Subcutaneous abdominal adipose tissue (tissue), 5 donors: ENCODE measurements around the gene PTPN4.
"Not testable (repeated sequence)": the region's sequence is repeated elsewhere in the genome, so short reads cannot be mapped to it uniquely, and the experiment has no call there.

Experiments
- H3K27ac ChIP-seq: one replicate; pipeline ENCODE4 v1.7.0; 2013; ENCODE audit warnings: low read depth, mild to moderate bottlenecking, inconsistent platforms, low read length, moderate library complexity
- H3K27me3 ChIP-seq, 5 donors: one replicate each; pipeline ENCODE4 v1.7.0; 2013; ENCODE audit warnings: low read length in 5 of 5, inconsistent platforms in 1 of 5; ENCODE audit not compliant: control insufficient read depth in 5 of 5, insufficient read depth in 4 of 5
- H3K36me3 ChIP-seq, 5 donors: one replicate each; pipeline ENCODE4 v1.7.0; 2013; ENCODE audit warnings: low read length in 5 of 5; ENCODE audit not compliant: control insufficient read depth in 5 of 5, insufficient read depth in 5 of 5
- H3K4me1 ChIP-seq, 5 donors: one replicate each; pipeline ENCODE4 v1.7.0; 2013; ENCODE audit warnings: low read length in 5 of 5, mild to moderate bottlenecking in 3 of 5, moderate library complexity in 1 of 5; ENCODE audit not compliant: control insufficient read depth in 5 of 5, insufficient read depth in 5 of 5
- H3K4me3 ChIP-seq, 5 donors: one replicate each; pipeline ENCODE4 v1.7.0; 2013; ENCODE audit warnings: low read length in 5 of 5, low read depth in 1 of 5
- H3K9ac ChIP-seq, 5 donors: one replicate each; pipeline ENCODE4 v1.7.0; 2013; ENCODE audit warnings: low read length in 5 of 5, mild to moderate bottlenecking in 4 of 5, moderate library complexity in 3 of 5
- H3K9me3 ChIP-seq, 5 donors: one replicate each; pipeline ENCODE4 v1.7.0; 2013; ENCODE audit warnings: low read length in 5 of 5; ENCODE audit not compliant: control insufficient read depth in 5 of 5
- donor health status: healthy.
- donor health status: healthy.
- donor health status: healthy.
- donor health status: healthy.
- donor health status: healthy.

PTPN4 gene

DNA sequence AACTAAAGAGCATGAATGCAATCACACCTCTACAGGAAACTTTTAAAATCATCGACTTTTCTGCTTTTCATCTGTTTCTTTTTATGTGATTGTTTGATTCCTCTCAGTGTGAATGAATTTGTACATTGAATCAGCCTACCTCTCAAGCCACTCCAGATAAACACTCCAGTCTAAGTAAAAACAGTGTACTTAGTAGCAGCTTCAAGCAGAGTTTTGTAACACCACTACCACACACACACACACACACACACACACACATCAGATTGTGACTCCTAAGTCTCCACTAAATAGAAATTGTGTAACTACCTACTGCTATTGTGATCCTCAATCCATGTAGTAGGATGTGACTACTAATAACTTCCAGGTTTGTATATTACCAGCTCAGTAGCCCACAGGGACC, 187.8 kb downstream of the PTPN4 start:
- peaks cover 8 to 35% (median 14%) of the 10 kb centered on the region in 5 donors for H3K36me3 ChIP-seq
- peaks cover 0 to 8% (median 0%) of the 10 kb centered on the region in 5 donors for H3K4me1 ChIP-seq
- no peaks in the 10 kb centered on the region for H3K9me3 ChIP-seq
- H3K4me3 ChIP-seq: no peak overlapping the region
- H3K9ac ChIP-seq: no peak overlapping the region
- no peak overlapping the region for H3K27ac ChIP-seq
- H3K27me3 ChIP-seq: no peaks in the 10 kb centered on the region

- no peak overlapping the region for H3K9ac ChIP-seq
- peaks cover 0 to 8% (median 0%) of the 10 kb centered on the region in 5 donors for H3K4me1 ChIP-seq
- H3K36me3 ChIP-seq: peaks cover 16 to 50% (median 27%) of the 10 kb centered on the region in 5 donors
- H3K9me3 ChIP-seq: no peaks in the 10 kb centered on the region
- no peaks in the 10 kb centered on the region for H3K27me3 ChIP-seq
- H3K27ac ChIP-seq: no peak overlapping the region
- H3K4me3 ChIP-seq: no peak overlapping the region
Measured at GRCh38 chr2:119950966-119951365, 191.2 kb downstream of the PTPN4 start.

GRCh38 chr2:119958670-119959268, 199.0 kb downstream of the PTPN4 start:
- Histone ChIP-seq H3K9me3 (no peaks in the 10 kb centered on the region), H3K4me1 (peaks cover 0 to 10% (median 0%) of the 10 kb centered on the region in 5 donors), H3K27me3 (no peaks in the 10 kb centered on the region), H3K27ac (no peak overlapping the region), H3K4me3 (no peak overlapping the region), H3K9ac (no peak overlapping the region), H3K36me3 (peaks cover 15 to 54% (median 23%) of the 10 kb centered on the region in 5 donors)

DNA sequence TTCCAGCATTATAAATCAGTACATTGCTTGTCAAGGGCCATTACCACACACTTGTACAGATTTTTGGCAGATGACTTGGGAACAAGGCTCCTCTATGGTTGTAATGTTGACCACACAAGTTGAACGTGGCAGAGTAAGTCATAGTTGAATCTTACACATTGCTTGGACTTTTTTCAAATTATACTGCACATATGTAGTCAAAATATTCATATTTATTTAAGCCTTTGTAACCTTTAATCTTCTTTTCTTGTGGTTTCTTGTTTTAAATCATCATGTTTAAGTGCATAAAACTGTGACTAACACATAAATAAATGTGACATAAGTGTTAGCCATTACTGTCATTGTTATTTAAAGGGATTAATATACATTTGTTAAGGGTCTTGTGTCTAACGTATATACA, 201.1 kb downstream of the PTPN4 start:
- Histone ChIP-seq H3K9me3 (no peaks in the 10 kb centered on the region), H3K4me3 (no peak overlapping the region), H3K36me3 (peaks cover 8 to 60% (median 26%) of the 10 kb centered on the region in 5 donors)

DNA sequence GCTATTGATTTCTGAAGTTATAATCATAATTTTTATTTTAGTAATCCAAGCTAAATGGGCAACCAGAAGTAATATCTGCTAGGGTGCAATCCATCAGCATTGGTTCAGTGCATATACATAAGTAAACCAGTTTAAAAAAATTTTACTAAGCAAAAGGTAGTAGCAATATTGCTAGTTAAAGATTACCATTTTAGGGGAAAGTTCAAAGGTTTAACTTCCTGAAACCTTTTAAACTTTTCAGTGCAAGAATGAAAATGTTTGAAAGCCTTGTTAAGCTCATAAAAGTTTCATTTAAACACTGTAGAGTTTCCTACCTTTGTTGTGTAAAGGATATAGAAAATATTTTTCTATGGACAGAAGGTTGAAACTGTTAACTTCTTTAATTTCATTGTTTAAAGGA, 222.2 kb downstream of the PTPN4 start:
- Histone ChIP-seq H3K27ac (no peak overlapping the region), H3K9ac (no peak overlapping the region), H3K27me3 (no peaks in the 10 kb centered on the region), H3K36me3 (peaks cover 0 to 15% (median 8%) of the 10 kb centered on the region in 5 donors), H3K4me1 (no peaks in the 10 kb centered on the region), H3K9me3 (no peaks in the 10 kb centered on the region), H3K4me3 (no peak overlapping the region)

More for the DNA sequence above, 201.1 kb downstream of the PTPN4 start:
- no peak overlapping the region for H3K9ac ChIP-seq
- no peaks in the 10 kb centered on the region for H3K27me3 ChIP-seq
- no peak overlapping the region for H3K27ac ChIP-seq
- peaks cover 0 to 10% (median 0%) of the 10 kb centered on the region in 5 donors for H3K4me1 ChIP-seq

DNA sequence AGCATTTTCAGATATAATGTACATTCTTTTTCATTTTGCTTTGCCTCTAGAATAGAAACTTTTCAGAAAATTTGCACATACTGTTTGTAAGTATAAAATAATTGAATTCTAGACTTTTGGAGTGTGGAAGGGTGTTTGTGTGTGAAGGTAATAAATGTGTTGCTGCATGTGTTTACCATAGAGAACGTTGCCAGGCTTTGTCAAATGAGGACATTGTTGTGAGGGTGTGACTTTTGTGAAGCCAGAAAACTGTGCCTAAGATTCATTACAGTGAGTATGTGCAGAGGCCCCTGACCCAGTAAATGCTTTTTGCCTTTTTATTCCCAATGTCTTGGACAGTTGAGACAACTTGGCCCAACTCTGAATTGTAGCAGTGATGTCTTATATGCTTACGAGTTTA, 222.8 kb downstream of the PTPN4 start:
- Histone ChIP-seq H3K27me3 (no peaks in the 10 kb centered on the region), H3K4me3 (no peak overlapping the region), H3K36me3 (peaks cover 0 to 11% (median 3%) of the 10 kb centered on the region in 5 donors), H3K27ac (no peak overlapping the region), H3K4me1 (no peaks in the 10 kb centered on the region), H3K9me3 (no peaks in the 10 kb centered on the region), H3K9ac (no peak overlapping the region)

DNA sequence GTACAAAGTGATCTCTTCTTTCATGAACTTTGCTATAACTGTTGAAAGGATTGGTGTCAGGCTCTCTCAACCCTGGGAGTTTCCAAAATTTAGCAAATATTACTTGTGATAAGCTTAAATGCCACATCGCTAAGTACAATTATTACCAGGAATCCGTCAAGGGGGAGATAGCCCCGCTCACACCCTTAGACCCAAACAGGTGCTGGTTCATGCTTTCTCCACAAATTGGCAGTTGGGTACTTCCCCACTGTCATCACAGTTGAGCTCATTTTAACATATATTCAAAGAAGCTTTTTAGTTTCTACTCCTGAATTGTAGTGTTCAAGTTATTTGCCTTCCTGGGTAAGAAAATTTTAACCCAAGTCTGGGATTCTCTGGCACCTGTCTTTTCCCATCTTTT, 223.4 kb downstream of the PTPN4 start:
- no peak overlapping the region for H3K4me3 ChIP-seq
- H3K9ac ChIP-seq: no peak overlapping the region
- no peak overlapping the region for H3K27ac ChIP-seq
- H3K4me1 ChIP-seq: no peaks in the 10 kb centered on the region
- no peaks in the 10 kb centered on the region for H3K27me3 ChIP-seq
- peaks cover 0 to 7% (median 0%) of the 10 kb centered on the region in 5 donors for H3K36me3 ChIP-seq
- no peaks in the 10 kb centered on the region for H3K9me3 ChIP-seq

DNA sequence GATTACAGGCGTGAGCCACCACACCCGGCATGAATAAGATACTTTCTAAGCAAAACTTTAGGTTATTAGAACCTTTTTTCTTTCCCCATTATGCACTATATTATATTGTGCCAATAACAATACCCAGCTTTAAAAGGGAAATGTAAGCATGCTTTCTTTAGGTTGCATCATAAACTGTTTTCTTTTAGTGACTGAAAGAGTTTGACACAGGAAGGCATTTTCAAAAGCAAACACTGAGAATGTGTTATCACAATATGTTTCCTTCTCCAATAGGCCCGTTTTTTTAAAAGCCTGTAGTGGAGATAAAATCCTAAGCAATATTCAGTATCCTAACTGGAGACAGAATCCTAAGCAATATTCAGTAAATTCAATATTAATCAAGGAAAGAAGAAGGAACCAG, 236.4 kb downstream of the PTPN4 start:
- Histone ChIP-seq H3K4me1 (no peaks in the 10 kb centered on the region), H3K9me3 (no peaks in the 10 kb centered on the region), H3K27ac (no peak overlapping the region), H3K27me3 (no peaks in the 10 kb centered on the region), H3K9ac (no peak overlapping the region), H3K4me3 (no peak overlapping the region), H3K36me3 (no peaks in the 10 kb centered on the region)

- H3K9me3 ChIP-seq, H3K36me3 ChIP-seq, H3K4me3 ChIP-seq, H3K4me1 ChIP-seq, H3K27ac ChIP-seq, H3K27me3 ChIP-seq, H3K9ac ChIP-seq: not testable (repeated sequence)
Measured at GRCh38 chr2:119996896-119997891, 237.5 kb downstream of the PTPN4 start.

DNA sequence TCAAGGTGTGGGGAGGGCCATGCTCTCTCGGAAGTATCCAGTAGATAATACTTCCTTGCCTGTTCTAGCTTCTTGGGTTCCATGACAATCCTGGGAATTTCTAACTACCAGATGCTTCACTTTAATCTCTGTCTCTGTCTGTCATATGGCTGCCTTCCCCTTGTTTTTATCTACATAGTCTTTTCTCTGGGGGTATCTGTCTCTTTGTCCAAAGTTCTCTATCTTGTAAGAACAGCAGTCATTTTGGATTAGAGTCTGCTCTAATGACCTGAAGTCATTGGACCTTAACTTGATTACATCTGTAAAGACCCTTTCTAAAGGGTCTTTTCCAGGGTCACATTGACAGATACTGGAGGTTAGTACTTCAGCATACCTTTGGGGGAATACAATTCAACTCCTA, 241.7 kb downstream of the PTPN4 start:
- no peak overlapping the region for H3K27ac ChIP-seq
- H3K9ac ChIP-seq: no peak overlapping the region
- no peaks in the 10 kb centered on the region for H3K4me1 ChIP-seq
- H3K4me3 ChIP-seq: no peak overlapping the region
- H3K27me3 ChIP-seq: no peaks in the 10 kb centered on the region
- H3K36me3 ChIP-seq: no peaks in the 10 kb centered on the region
- H3K9me3 ChIP-seq: no peaks in the 10 kb centered on the region
